ENCODE results near the gene LHFPL2. TPM values are rescaled to one million over a fixed set of nuclear protein-coding genes. Genes with fewer than 3 reads are reported as not detected.
"Not testable (repeated sequence)": the region's sequence is repeated elsewhere in the genome, so short reads cannot be mapped to it uniquely, and the experiment has no call there.

LHFPL2 gene
- total RNA-seq, 1 experiment from 2014 or later: 8.4 TPM

- no peak for DNase-seq (ENCODE audit: extremely low read depth, low read depth)
These were observed 19.0 kb upstream of the LHFPL2 start for GRCh38 chr5:78667461-78668103.

- DNase-seq (ENCODE audit: extremely low read depth, low read depth): not testable (repeated sequence)
These were observed 18.4 kb upstream of the LHFPL2 start for GRCh38 chr5:78666975-78667374.

- DNase-seq (ENCODE audit: extremely low read depth, low read depth): no peak
These were observed 17.5 kb upstream of the LHFPL2 start for GRCh38 chr5:78666041-78666444.

GRCh38 chr5:78665534-78665933 is 17.0 kb upstream of the LHFPL2 start:
- DNase-seq (ENCODE audit: extremely low read depth, low read depth): no peak

GRCh38 chr5:78662323-78662722 is 13.8 kb upstream of the LHFPL2 start:
- no peak for DNase-seq (ENCODE audit: extremely low read depth, low read depth)

- DNase-seq (ENCODE audit: extremely low read depth, low read depth): no peak
These were observed 13.1 kb upstream of the LHFPL2 start for GRCh38 chr5:78661691-78662090.

- no peak for DNase-seq (ENCODE audit: extremely low read depth, low read depth)
These were observed 12.5 kb upstream of the LHFPL2 start for GRCh38 chr5:78661044-78661443.

GRCh38 chr5:78660401-78660800 is 11.8 kb upstream of the LHFPL2 start:
- DNase-seq (ENCODE audit: extremely low read depth, low read depth): no peak

GRCh38 chr5:78659714-78660113 is 11.1 kb upstream of the LHFPL2 start:
- DNase-seq (ENCODE audit: extremely low read depth, low read depth): no peak

GRCh38 chr5:78659114-78659513 is 10.5 kb upstream of the LHFPL2 start:
- DNase-seq (ENCODE audit: extremely low read depth, low read depth): no peak

- DNase-seq (ENCODE audit: extremely low read depth, low read depth): no peak
These were observed 8.6 kb upstream of the LHFPL2 start for GRCh38 chr5:78657201-78657600.

- DNase-seq (ENCODE audit: extremely low read depth, low read depth): no peak
These were observed 7.2 kb upstream of the LHFPL2 start for GRCh38 chr5:78655746-78656290.

- no peak for DNase-seq (ENCODE audit: extremely low read depth, low read depth)
These were observed 5.8 kb upstream of the LHFPL2 start for GRCh38 chr5:78654386-78654785.

- no peak for DNase-seq (ENCODE audit: extremely low read depth, low read depth)
These were observed 5.3 kb upstream of the LHFPL2 start for GRCh38 chr5:78653681-78654366.

GRCh38 chr5:78653031-78653430 is 4.5 kb upstream of the LHFPL2 start:
- no peak for DNase-seq (ENCODE audit: extremely low read depth, low read depth)

GRCh38 chr5:78651468-78651867 is 2.9 kb upstream of the LHFPL2 start:
- no peak for DNase-seq (ENCODE audit: extremely low read depth, low read depth)

- DNase-seq (ENCODE audit: extremely low read depth, low read depth): no peak
These were observed 2.0 kb upstream of the LHFPL2 start for GRCh38 chr5:78650531-78650930.

GRCh38 chr5:78649861-78650496 is 1.4 kb upstream of the LHFPL2 start:
- DNase-seq (ENCODE audit: extremely low read depth, low read depth): no peak

GRCh38 chr5:78649211-78649695 is 681 bp upstream of the LHFPL2 start:
- no peak for DNase-seq (ENCODE audit: extremely low read depth, low read depth)

- peak; percentile 12 for DNase-seq (ENCODE audit: extremely low read depth, low read depth)
These were observed 674 bp downstream of the LHFPL2 start for GRCh38 chr5:78647838-78648358.

- DNase-seq (ENCODE audit: extremely low read depth, low read depth): no peak
These were observed 1.2 kb downstream of the LHFPL2 start for GRCh38 chr5:78647351-78647818.

Measured in NCI-H460 (cell line).